CD4-positive, alpha-beta T cell treated with Interleukin-6 at 100 ng/mL for 8 hours (primary cell): ENCODE measurements around the gene PRSS38.

Experiments used
- DNase-seq: peaks from one replicate; pipeline ENCODE4 v3.0.0-alpha.2; 2020; ENCODE audit warnings: mixed read lengths, low spot score

The PRSS38 gene

DNA sequence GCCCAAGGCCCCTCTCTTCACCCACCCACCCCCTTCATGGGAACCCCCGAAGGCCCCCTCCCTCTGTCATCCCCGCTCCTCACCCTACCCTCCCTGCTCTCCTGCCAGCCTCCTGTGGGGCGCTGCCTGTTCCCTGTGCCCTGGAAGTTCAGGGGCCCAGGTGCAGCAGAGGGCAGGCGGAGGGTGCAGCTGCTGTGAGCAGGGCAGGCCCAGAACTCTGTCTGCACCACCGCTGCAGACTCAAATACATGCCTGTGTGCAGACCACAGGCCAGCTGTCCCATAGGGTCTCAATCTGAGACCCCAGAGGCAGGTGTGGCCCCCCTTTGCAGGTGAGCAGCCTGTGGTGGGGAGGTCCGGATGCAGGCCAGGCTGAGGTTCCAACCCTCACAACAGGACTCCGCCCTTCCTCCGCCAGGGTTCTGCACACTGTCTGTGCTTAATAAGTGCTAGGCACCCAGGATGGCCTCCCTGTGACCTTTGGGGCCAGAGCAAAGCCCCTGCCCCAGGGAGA lies 69.7 kb downstream of the PRSS38 start:
- peak; percentile 55 for DNase-seq

DNA sequence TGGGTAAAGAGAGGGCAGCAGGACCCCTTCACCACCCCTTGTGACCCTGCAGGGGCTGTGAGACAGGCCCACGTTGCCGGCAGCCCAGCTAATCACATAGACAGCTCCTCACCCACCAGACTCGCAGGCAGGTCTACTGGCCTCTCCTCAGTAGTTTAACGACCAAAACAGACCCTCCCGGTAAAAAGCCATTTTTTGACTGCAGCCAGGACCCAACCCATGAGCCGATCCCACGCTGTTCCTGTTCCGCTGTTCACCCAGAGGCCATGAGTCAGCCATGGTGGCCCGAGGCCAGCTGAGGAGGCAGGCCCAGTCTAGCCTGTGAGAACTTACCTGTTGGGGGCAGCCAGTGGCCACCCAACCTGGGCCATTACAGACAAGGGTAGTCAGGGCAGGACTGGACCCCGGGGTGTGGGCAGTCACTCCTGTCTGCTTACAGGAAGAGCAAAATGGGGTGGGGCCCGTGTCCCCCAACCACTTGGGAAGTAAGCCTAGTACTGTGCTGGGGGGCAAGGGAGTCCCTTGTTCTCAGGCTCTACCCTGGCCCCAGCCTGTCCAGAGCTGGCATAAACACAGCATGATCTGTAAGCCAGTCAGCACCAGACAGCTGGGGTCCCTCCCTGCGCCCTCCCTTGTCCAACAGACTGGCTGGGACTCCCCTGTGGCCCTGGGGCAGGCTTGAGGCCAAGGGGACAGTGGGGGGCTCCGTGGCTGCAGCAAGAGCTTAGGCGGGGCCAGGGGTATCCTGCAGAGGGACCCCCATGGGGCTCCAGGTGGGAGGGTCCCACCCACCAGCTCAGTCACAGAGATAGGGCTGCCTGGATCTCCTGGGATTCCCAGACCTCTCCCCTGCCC lies 70.4 kb downstream of the PRSS38 start:
- DNase-seq: no peak

- DNase-seq: no peak
These were observed 71.1 kb downstream of the PRSS38 start for GRCh38 chr1:227886503-227886961.

DNA sequence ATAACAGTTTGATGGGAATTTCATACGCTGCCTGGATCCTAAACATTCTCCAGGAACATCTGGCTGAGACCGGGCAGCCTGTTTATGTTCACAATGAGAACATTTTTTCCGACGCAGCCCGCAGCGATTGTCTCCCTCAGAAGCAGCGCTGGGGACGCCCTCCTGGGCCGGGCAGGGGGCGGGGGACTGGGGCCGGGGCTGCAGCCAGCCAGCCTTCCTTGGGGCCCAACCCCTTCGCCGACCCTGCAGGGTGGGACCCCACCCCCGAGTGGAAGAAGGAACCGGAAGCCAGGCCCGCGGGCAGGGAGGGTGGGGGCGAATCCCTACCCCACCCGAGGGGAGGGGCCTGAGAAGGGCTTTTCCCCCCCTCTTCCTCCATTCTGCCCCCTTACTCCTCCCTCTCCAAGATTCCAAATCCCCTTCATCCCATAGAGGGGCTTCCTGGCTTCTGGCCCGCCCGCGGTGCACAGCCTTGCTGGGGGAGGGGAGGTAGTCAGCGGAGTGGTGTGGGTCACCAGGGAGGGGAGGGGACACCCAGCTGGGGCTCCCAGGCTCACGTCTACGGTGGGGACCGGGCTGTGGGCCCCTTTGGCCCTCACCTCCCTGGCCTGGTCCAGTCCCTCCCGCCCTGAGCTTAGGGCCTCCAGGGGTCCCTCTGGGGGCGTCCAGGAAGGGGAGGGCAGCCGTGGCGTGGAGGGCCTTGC lies 71.7 kb downstream of the PRSS38 start:
- peak; percentile 46 for DNase-seq

DNA sequence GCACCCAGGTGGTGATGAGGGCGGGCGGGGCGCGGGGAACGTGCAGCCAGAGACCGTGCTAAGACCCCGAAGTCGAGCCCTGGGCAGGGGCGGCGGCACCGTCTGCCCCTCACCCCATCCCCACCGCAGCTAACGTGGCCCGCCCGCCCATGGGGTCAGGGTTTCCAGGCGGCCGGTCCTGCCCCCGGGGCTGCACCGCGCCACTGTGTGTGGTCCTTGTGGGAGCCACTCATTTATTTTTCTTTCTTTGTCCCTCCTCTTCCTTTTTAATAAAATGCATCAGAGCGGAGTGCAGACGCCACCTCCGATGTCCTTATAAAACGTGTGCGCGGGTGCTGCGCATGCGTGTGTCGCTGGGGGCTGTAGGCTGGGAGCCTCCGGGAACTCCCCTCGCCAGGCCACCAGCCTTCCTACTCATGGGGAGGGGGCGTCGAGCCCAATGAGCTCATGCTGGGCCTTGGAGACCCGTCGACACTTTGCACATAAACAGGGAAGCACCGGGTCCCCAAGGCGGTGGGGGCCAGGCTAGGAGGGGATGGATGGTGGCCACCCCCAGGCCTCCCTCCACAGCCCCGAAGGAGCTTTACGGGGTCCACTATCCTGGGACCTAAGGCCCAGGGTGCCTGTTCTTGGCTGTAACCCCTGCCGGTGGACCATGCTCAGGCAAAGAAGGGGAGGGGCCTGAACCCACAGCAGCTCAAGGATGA lies 72.4 kb downstream of the PRSS38 start:
- DNase-seq: no peak

DNA sequence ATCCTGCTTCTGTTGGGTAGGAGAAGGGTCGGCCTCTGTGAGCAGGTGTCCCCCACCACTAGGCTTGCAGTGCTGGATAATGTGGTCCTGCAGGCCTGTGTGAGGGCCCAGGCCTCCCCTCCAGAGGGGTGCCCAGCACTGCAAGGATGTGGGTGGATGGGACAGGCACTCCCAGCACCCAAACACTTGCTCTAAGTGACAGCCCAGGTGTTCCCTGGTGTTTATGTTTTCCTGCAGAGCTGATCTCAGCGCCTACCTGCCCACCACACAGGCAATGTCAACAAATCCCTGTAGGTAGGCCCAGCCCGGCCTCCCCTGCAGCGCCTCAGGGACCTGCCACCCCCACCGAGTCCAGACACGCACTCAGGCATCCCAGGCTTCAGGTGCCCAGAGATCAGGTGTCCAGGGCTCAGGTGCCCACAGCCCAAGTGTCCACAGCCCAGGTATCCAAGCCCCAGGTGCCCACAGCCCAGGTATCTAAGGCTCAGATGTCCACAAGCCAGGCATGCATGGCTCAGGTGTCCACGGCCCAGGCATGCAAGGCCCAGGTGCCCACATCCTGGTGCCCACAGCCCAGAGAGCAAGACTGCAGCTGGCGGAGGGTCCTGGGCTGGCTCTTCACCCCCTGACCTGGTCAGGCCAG lies 73.0 kb downstream of the PRSS38 start:
- no peak for DNase-seq

DNA sequence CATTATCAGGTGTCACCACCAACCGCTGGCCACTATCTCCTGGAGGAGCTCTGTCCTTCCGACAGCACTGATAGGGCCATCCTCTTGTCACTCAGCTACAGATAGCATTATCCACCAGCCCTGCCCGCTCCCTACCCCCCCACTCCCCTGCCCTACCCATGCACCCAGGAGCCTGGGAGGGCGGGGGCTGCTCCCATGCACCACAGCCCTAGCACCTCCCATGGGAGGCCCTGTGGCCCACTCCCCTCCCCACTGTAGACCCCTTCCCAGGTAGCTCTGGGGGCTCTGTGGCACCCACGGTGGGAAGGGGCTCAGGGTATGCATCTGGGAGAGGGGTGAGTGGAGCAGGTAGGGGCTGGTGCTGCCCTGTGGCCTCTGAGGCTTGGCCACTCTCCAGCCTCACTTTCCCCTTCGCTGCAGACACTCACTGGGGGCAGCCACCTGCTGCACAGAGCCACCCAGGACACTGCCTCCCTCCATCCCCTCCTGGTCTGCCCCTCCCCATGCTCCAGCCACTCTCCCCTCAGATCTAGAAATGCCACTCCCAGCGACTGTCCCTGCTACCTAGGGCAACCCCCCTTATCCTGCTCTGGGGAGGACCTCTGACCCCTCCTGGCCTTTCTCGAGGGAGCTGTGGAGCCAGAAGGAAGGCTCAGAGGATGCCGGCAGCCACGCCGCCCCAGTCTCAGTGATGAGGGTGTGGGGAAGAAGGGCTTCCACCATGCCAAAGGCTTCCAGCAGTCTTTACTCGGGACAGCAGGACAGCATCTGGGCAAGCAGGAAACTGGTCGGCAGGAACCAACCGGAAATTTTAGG lies 73.8 kb downstream of the PRSS38 start:
- DNase-seq: no peak

- DNase-seq: no peak
These were observed 74.5 kb downstream of the PRSS38 start for GRCh38 chr1:227889863-227890405.

DNA sequence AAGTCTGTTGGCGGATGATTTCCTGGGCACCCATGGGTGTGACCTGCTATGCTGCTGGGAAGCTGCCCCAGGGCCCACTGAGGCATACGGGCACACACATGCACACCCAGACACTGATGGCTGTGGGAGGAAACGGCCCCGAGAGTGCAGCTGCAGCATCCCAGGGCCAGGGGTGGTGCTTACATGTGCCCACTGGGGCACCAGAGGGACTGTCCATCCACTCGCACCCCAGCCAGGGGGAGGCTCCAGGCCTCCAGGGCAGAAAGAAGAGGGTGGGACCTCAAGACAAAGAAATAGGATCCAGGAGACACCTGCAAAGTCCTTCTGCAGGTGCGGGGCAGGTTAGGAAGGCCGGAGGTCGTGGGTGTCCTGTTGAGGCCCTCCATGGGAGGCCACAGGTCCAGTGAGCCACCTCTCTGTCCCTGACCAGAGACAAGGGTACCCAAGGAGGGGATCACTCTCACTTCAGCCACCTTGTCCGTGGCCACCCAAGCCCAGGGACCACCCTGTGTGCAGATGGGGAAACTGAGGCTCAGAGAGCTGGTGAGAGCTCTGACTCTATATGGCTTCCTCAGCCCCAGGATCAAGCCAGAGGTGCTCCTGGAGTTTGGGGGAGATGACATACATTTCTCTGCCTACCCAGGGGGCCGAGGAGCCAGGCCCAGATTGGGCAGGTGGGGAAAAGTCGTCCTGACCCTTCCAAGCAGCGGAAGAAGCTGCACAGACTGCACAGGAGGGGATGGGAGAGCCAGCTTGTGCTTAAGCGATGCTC lies 75.2 kb downstream of the PRSS38 start:
- peak; percentile 0 for DNase-seq

- no peak for DNase-seq
These were observed 75.9 kb downstream of the PRSS38 start for GRCh38 chr1:227891223-227891954.

DNA sequence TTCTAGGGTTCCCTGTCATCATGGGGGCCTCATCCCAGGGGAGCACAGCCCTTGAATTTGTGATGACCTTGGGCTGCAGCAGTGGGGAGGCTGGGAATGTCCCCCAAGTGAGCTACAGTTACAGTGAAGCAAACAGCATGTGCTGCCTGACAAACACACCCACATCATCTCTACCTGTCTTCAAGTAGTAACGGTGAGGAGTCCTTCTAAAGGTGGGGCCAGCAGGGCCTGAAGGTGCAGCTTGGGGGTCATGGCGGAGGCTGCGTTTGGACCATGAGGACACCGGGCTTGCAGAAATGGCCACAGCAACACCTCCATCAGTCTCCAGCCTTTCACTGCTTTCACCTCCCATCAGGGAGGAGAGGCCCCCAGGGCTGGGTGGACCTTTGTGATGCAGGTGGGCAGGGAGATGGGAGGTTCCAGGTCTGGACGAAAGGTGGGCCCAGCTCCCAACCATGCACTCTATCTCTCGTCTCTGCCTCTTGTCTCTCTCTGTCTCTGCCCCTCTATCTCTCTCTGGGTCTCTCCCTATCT lies 76.5 kb downstream of the PRSS38 start:
- no peak for DNase-seq

DNA sequence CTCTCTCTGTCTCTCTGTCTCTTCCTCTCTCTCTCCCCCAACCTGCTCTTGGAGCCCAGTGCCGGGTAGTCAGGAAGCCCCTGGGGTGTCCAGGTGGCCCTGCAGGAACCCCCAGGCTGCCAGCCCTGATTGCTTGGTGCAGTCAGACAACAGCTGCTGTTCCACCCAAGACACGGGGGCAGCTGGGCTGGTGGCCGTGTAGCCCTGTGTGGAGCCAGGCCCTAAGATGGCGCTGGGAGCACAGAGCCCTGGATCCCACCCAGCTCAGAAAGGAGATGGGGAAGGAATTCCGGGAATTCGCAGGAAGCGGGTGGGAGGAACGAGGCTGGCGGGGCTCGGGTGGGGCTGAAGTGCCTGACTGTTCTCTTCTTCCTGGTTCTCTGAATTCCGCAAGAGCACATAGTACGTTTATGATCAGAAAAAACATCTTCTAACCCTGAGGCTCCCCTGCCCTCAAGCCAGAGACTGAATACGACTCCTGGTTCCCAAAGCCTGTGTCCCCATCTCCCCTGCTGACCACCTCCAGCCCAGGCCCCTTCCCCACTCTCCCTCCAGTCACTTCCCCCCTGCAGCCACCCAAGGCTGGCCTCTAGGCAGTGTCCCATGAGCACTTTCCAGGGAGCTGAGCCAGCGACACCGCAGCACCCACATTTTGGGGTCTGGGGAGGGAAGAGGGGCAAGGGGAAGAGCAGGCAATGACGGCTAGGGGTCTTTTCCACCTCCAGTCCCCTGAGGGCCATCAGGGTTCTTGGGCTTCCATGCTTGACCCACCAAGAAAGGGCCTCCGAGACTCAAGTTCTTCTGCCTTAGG lies 77.2 kb downstream of the PRSS38 start:
- no peak for DNase-seq

DNA sequence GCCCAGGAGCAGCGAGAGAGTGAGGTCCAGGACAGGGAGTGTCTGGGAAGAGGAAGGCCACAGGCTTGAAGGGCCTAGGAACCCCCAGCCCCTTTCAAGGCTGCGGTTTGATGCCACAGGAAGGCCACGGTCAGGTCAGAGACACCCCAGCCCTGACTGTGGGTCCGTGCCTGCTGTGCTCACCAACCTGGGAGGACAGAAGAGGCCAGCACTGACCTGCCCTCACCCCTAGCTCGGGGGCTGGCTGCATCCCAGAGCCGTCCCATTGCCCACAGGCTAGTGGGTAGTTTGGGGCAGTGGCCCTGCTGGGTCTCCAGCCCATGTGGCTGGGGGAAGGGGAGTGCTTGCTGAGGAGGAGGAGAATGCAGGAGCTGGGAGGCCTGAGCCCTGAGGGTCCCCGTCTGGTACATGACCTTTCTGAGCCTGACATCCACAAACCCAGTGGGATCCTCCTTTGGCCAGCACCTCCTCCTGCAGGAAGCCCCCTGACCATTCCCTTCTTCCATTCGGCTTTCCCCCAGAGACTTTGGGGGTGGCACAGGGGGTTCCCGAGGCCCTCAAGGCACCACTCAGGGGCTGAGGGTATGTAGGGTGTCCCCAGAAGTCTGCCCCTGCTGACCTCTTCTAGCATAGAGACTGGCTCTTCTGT lies 77.9 kb downstream of the PRSS38 start:
- DNase-seq: no peak

GRCh38 chr1:227893949-227894721 lies 78.7 kb downstream of the PRSS38 start:
- DNase-seq: peak; percentile 0

- DNase-seq: no peak
These were observed 79.5 kb downstream of the PRSS38 start for GRCh38 chr1:227894831-227895451.
